Smooth muscle cell (in vitro differentiated cells): Measurements from ENCODE around the gene KLF15. TPM values are rescaled to one million over a fixed set of nuclear protein-coding genes. Genes with fewer than 3 reads are reported as not detected.

ENCODE experiments used
- DNase-seq: peaks from one replicate; lab custom pipeline; 2025; ENCODE audit not compliant: unreplicated experiment; lab: John Stamatoyannopoulos, UW
- H2AFZ ChIP-seq: fragments of 200-600 bp; sonication (generic); 2 replicates; pipeline ENCODE4 v1.6.0; 2016; ENCODE audit warnings: antibody characterized with exemption, low read depth, mild to moderate bottlenecking
- H3F3A ChIP-seq: fragments of 200-600 bp; sonication (generic); 2 replicates; pipeline ENCODE4 v1.6.0; 2017; ENCODE audit warnings: antibody characterized with exemption, low read depth
- H3K27ac ChIP-seq: fragments of 200-600 bp; sonication (generic); 2 replicates; pipeline ENCODE4 v1.5.1; 2016; ENCODE audit warnings: low read depth, mild to moderate bottlenecking
- H3K27me3 ChIP-seq: fragments of 200-600 bp; sonication (generic); 2 replicates; pipeline ENCODE4 v1.6.1; 2016; ENCODE audit warnings: low read depth, mild to moderate bottlenecking
- H3K36me3 ChIP-seq: fragments of 200-600 bp; sonication (generic); 2 replicates; pipeline ENCODE4 v1.5.1; 2016; ENCODE audit warnings: low read depth
- H3K4me1 ChIP-seq: fragments of 200-600 bp; sonication (generic); 2 replicates; pipeline ENCODE4 v1.5.1; 2016; ENCODE audit warnings: low read depth
- H3K4me2 ChIP-seq: fragments of 200-600 bp; sonication (generic); 2 replicates; pipeline ENCODE4 v1.6.0; 2016; ENCODE audit warnings: mild to moderate bottlenecking
- H3K4me3 ChIP-seq: fragments of 200-600 bp; sonication (generic); 2 replicates; pipeline ENCODE4 v1.5.1; 2016; ENCODE audit warnings: mild to moderate bottlenecking
- H3K79me2 ChIP-seq: fragments of 200-600 bp; sonication (generic); 2 replicates; pipeline ENCODE4 v1.6.0; 2016; ENCODE audit warnings: low read depth, mild to moderate bottlenecking
- H3K9ac ChIP-seq: fragments of 200-600 bp; sonication (generic); 2 replicates; pipeline ENCODE4 v1.6.0; 2016; ENCODE audit warnings: low read depth
- H3K9me3 ChIP-seq: fragments of 200-600 bp; sonication (generic); replicated peaks from 2 replicates; pipeline ENCODE4 v1.5.1; 2016; ENCODE audit warnings: low read depth
- H4K20me1 ChIP-seq: fragments of 200-600 bp; sonication (generic); 2 replicates; pipeline ENCODE4 v1.6.0; 2016; ENCODE audit warnings: low read depth
- CTCF ChIP-seq: fragments of 200-600 bp; sonication (generic); IDR thresholded peaks from 2 replicates; pipeline ENCODE4 v1.5.1; 2017; ENCODE audit warnings: borderline replicate concordance, mild to moderate bottlenecking, antibody characterized with exemption; ENCODE audit not compliant: insufficient read depth, poor library complexity, severe bottlenecking
- WGBS: methylation state at CpG from one replicate; pipeline ENCODE4 v1.1.7; 2016; ENCODE audit warnings: low lambda C conversion rate; 5-methylcytosine and 5-hydroxymethylcytosine counted together
- polyA plus RNA-seq: library from polyadenylated mRNA; unstranded; fragments of >200 nt; fragmentation: Nextera tagmentation; extraction: Ambion mirVana; gene quantifications from 2 replicates; pipeline ENCODE4 v1.2.1, GENCODE V29; 2016
- total RNA-seq: library from RNA; depleted of rRNA; stranded (reverse); fragments of >200 nt; gene quantifications from 2 replicates; pipeline ENCODE4 v1.2.3, GENCODE V29; 2014

Gene KLF15
- total and polyA plus RNA-seq, 2 experiments from 2014 or later: not detected

- Histone ChIP-seq H3K4me2 (no peak overlapping the region), H3K9ac (no peak overlapping the region), H4K20me1 (no peaks in the 10 kb centered on the region), H3K9me3 (no peaks in the 10 kb centered on the region), H3K27me3 (peaks cover 11% of the 10 kb centered on the region), H3K4me3 (no peak overlapping the region), H2AFZ (no peak overlapping the region), H3F3A (no peaks in the 10 kb centered on the region), H3K79me2 (no peaks in the 10 kb centered on the region), H3K36me3 (no peaks in the 10 kb centered on the region), H3K27ac (no peak overlapping the region), H3K4me1 (peaks cover 6% of the 10 kb centered on the region)
- no peak for DNase-seq
- over 99% methylated on average over 6 of the region's 6 CpGs for WGBS
- TF ChIP-seq CTCF: no peak
Measured at GRCh38 chr3:126395846-126396513, 38.8 kb upstream of the KLF15 start.

- peak overlapping the region; percentile 43 for H3K4me3 ChIP-seq
- H3K9ac ChIP-seq: peak overlapping the region; percentile 28
- 30% methylated on average over 14 of the region's 30 CpGs for WGBS
- no peaks in the 10 kb centered on the region for H3K79me2 ChIP-seq
- H3K4me2 ChIP-seq: peak overlapping the region; percentile 90
- H3K4me1 ChIP-seq: peaks cover 6% of the 10 kb centered on the region
- no peak for TF ChIP-seq CTCF
- H2AFZ ChIP-seq: peak overlapping the region; percentile 93
- no peaks in the 10 kb centered on the region for H3K9me3 ChIP-seq
- H3K27me3 ChIP-seq: peaks cover 11% of the 10 kb centered on the region
- H3K36me3 ChIP-seq: no peaks in the 10 kb centered on the region
- H3F3A ChIP-seq: no peaks in the 10 kb centered on the region
- H4K20me1 ChIP-seq: no peaks in the 10 kb centered on the region
- DNase-seq: no peak
- no peak overlapping the region for H3K27ac ChIP-seq
Measured at GRCh38 chr3:126394977-126395321, 37.7 kb upstream of the KLF15 start.

DNA sequence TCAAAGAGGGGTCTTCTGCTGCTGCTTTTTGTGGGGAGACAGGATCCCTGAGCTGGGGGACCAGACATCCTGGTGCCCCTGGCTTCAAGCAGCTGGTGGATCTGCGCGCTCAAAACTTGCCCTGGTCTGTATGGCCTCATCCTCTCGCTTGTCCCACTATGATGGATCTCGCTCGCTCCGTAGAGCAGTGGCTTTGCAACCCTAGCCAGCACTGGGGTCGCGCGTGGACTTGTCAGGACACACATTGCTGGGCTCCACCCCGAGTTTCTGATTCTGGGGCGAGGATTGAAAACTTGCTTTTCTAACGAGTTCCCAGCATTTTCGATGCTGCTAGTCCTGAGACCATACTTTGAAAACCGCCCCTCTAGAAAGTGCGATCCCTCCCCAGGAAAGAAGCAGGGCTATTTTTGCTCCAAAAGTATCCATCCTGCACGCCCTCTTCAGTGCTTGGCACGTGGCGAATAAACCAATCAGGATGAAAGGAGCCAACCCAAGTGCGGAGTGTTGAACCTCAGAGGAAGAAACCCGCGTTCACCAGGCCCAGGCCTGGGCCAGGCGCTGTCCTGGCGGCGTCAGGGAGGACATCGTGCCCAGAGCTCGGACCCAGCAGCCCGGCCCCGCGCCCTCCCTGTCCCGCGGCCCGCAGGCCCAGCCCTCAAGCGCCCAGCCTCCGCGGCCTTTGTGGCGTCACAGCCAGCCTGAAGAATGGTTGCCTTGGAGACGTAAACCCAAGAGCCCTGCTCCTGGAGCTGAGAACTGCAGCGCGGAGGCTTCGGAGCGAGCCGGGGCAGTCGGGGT lies 37.2 kb upstream of the KLF15 start, which contains the start of gene CFAP100:
Gene CFAP100 (plus strand): TSS at position 731 of the 798 bp plus-strand sequence. CDS start 1,092 bp downstream, outside the sequence.
- peak within 1 kb of the TSS; percentile 90 for H3K4me2 ChIP-seq
- WGBS: 46% methylated on average over 33 of the region's 43 CpGs
- no peak for TF ChIP-seq CTCF
- H3F3A ChIP-seq: no peaks in the 10 kb centered on the region
- no peaks in the 10 kb centered on the region for H3K79me2 ChIP-seq
- peaks cover 6% of the 10 kb centered on the region for H3K4me1 ChIP-seq
- H3K27me3 ChIP-seq: peaks cover 11% of the 10 kb centered on the region
- peak within 1 kb of the TSS; percentile 28 for H3K9ac ChIP-seq
- H3K4me3 ChIP-seq: peak within 1 kb of the TSS; percentile 43
- H2AFZ ChIP-seq: peak within 1 kb of the TSS; percentile 93
- no peaks in the 10 kb centered on the region for H3K9me3 ChIP-seq
- peak; percentile 16 for DNase-seq
- no peak within 1 kb of the TSS for H3K27ac ChIP-seq
- no peaks in the 10 kb centered on the region for H3K36me3 ChIP-seq
- H4K20me1 ChIP-seq: no peaks in the 10 kb centered on the region
